OCI-LY7 (cell line): Measurements from ENCODE around the gene DIO1. TPM values are rescaled to one million over a fixed set of nuclear protein-coding genes. Genes with fewer than 3 reads are reported as not detected.

Experiments used
- BruUV-seq: library from RNA; stranded (reverse); fragments of 400-500 nt; replicated peaks from 2 replicates; lab custom pipeline; 2021; lab: Mats Ljungman, UMichigan
- CTCF ChIA-PET: fragments of 300-600 bp; sonication (Branson Sonifier 250); formaldehyde crosslinking; loops from one replicate; lab custom pipeline; 2022; ENCODE audit warnings: antibody characterized with exemption; ENCODE audit not compliant: unreplicated experiment; lab: Charles Lee
- POLR2A ChIA-PET: fragments of 300-600 bp; sonication (Branson Sonifier 250); formaldehyde crosslinking; loops from one replicate; lab custom pipeline; 2022; ENCODE audit warnings: antibody characterized with exemption; lab: Charles Lee
- DNase-seq: peaks from one replicate; pipeline ENCODE4 v3.0.0-alpha.2; 2015; ENCODE audit warnings: low spot score
- H2AFZ ChIP-seq: fragments of 200-600 bp; sonication (generic), shearing (Covaris generic); 2 replicates; pipeline ENCODE4 v1.6.1; 2014; ENCODE audit warnings: mild to moderate bottlenecking, antibody characterized with exemption, low read length, moderate library complexity
- H3K27ac ChIP-seq: fragments of 200-600 bp; sonication (generic); 2 replicates; pipeline ENCODE4 v1.5.1; 2014; ENCODE audit warnings: mixed run types, low read depth, mild to moderate bottlenecking, moderate library complexity, low read length, inconsistent platforms; ENCODE audit not compliant: poor library complexity, severe bottlenecking
- H3K36me3 ChIP-seq: fragments of 200-600 bp; sonication (generic); 2 replicates; pipeline ENCODE4 v1.6.1; 2014; ENCODE audit warnings: mild to moderate bottlenecking, antibody characterized with exemption, low read length, moderate library complexity, mixed read lengths; ENCODE audit not compliant: insufficient read depth
- H3K4me1 ChIP-seq: fragments of 200-600 bp; sonication (generic); 2 replicates; pipeline ENCODE4 v1.5.1; 2014; ENCODE audit warnings: mild to moderate bottlenecking, low read length; ENCODE audit not compliant: insufficient read depth, poor library complexity, severe bottlenecking
- H3K4me2 ChIP-seq: fragments of 200-600 bp; sonication (generic); 2 replicates; pipeline ENCODE4 v1.6.1; 2014; ENCODE audit warnings: mild to moderate bottlenecking, low read length
- H3K4me3 ChIP-seq: fragments of 200-600 bp; sonication (generic); 2 replicates; pipeline ENCODE4 v1.5.1; 2014; ENCODE audit warnings: mild to moderate bottlenecking, low read depth, low read length; ENCODE audit not compliant: poor library complexity, severe bottlenecking
- H3K79me2 ChIP-seq: fragments of 200-600 bp; sonication (generic); 2 replicates; pipeline ENCODE4 v1.6.1; 2016; ENCODE audit warnings: low read depth, mild to moderate bottlenecking, low read length, moderate library complexity, mixed read lengths; ENCODE audit not compliant: insufficient read depth
- H3K9me2 ChIP-seq: fragments of 200-600 bp; sonication (generic); 2 replicates; pipeline ENCODE4 v1.6.1; 2016; ENCODE audit warnings: mild to moderate bottlenecking, low read length, mixed read lengths; ENCODE audit not compliant: insufficient read depth
- H3K9me3 ChIP-seq: fragments of 200-600 bp; sonication (generic); 2 replicates; pipeline ENCODE4 v1.6.1; 2014; ENCODE audit warnings: mild to moderate bottlenecking, mixed run types, low read length, mixed read lengths
- H4K20me1 ChIP-seq: fragments of 200-600 bp; sonication (generic); 2 replicates; pipeline ENCODE4 v1.6.1; 2014; ENCODE audit warnings: mild to moderate bottlenecking, antibody characterized with exemption, low read length, moderate library complexity, mixed read lengths; ENCODE audit not compliant: insufficient read depth
- CTCF ChIP-seq: fragments of 200-600 bp; sonication (generic); conservative IDR thresholded peaks from 2 replicates; pipeline ENCODE4 v1.5.1; 2014; ENCODE audit warnings: mild to moderate bottlenecking, antibody characterized with exemption, low read length, moderate library complexity, mixed read lengths
- EZH2phosphoT487 ChIP-seq: fragments of 200-600 bp; sonication (generic); IDR thresholded peaks from 2 replicates; pipeline ENCODE4 v1.6.1; 2018; ENCODE audit warnings: low read depth, borderline replicate concordance, mild to moderate bottlenecking, mixed run types, antibody characterized with exemption, low read length, moderate library complexity, mixed read lengths
- intact Hi-C: fragments of 100-400 bp; cut with micrococcal nuclease; formaldehyde crosslinking; loops from one replicate; pipeline ENCODE4 v1.10.0; 2022; ENCODE audit not compliant: unreplicated experiment
- total RNA-seq, 2 experiments: library from RNA; depleted of rRNA in 1 of 2; stranded (reverse); fragments of >200 nt in 1 of 2; shearing (Covaris generic) in 1 of 2; gene quantifications; 2 replicates each; pipeline ENCODE4 v1.2.3, GENCODE V29; 2014 to 2022

DIO1 gene
- total RNA-seq, 2 experiments from 2014 or later = not detected

- no peak overlapping the region for H2AFZ ChIP-seq
- TF ChIP-seq EZH2phosphoT487 = no peak
- no peak for TF ChIP-seq CTCF
- peaks cover 21% of the 10 kb centered on the region for H3K36me3 ChIP-seq
- no peak overlapping the region; the same call in 1 of the 2 replicates for H3K4me2 ChIP-seq
- H3K79me2 ChIP-seq = peaks cover 34% of the 10 kb centered on the region; the same call in 1 of the 2 replicates
- no peaks in the 10 kb centered on the region for H4K20me1 ChIP-seq
- no peak for DNase-seq
- H3K27ac ChIP-seq = no peak overlapping the region
- peaks cover 13% of the 10 kb centered on the region for H3K4me1 ChIP-seq
- POLR2A ChIA-PET = interaction anchor here (0.7 to 1.4 kb wide), 4 partner anchors 10 to 67 kb away, joined by 3 to 5 read pairs (median 4); partner anchors contain the start of gene YIPF1
- no peak overlapping the region for H3K4me3 ChIP-seq
- H3K9me2 ChIP-seq = no peaks in the 10 kb centered on the region
- CTCF ChIA-PET = no interaction called here
- no TSS peak for BruUV-seq
- intact Hi-C loops = no loop called here
- H3K9me3 ChIP-seq = no peaks in the 10 kb centered on the region
Measured at GRCh38 chr1:53942127-53942957, 48.4 kb downstream of the DIO1 start.

GRCh38 chr1:53943090-53943489 lies 49.1 kb downstream of the DIO1 start:
- no peaks in the 10 kb centered on the region for H3K9me3 ChIP-seq
- no peak overlapping the region for H2AFZ ChIP-seq
- peaks cover 18% of the 10 kb centered on the region for H3K4me1 ChIP-seq
- DNase-seq = no peak
- H4K20me1 ChIP-seq = no peaks in the 10 kb centered on the region
- no peak overlapping the region for H3K4me3 ChIP-seq
- H3K9me2 ChIP-seq = no peaks in the 10 kb centered on the region
- CTCF ChIA-PET = no interaction called here
- TF ChIP-seq CTCF = no peak
- no peak for TF ChIP-seq EZH2phosphoT487
- POLR2A ChIA-PET = interaction anchor here (0.6 to 2.7 kb wide), 3 partner anchors 10 to 546 kb away, joined by 4 to 8 read pairs (median 4); no protein-coding TSS in a partner anchor
- intact Hi-C loops = no loop called here
- H3K27ac ChIP-seq = no peak overlapping the region
- H3K36me3 ChIP-seq = peaks cover 18% of the 10 kb centered on the region
- H3K79me2 ChIP-seq = peaks cover 34% of the 10 kb centered on the region; the same call in 1 of the 2 replicates
- no TSS peak for BruUV-seq
- no peak overlapping the region for H3K4me2 ChIP-seq
